Omental fat pad (tissue), 4 donors: ENCODE data around the gene CNTN4. TPM values are rescaled to one million over a fixed set of nuclear protein-coding genes. Genes with fewer than 3 reads are reported as not detected.

Experiments
- ATAC-seq: fragments of 150-250 bp; one replicate; pipeline ENCODE4 v1.9.1; 2016; ENCODE audit warnings: mild to moderate bottlenecking, moderate library complexity; ENCODE audit not compliant: low FRiP score
- DNase-seq: peaks from one replicate; pipeline ENCODE4 v3.0.0-alpha.2; 2019; ENCODE audit warnings: low spot score
- CTCF ChIP-seq, 3 donors: fragments of 450-650 bp; IDR thresholded peaks; one replicate each; pipeline ENCODE4 v1.5.1; 2016 to 2017; ENCODE audit warnings: antibody characterized with exemption in 3 of 3, mild to moderate bottlenecking in 3 of 3, moderate library complexity in 2 of 3
- total RNA-seq, 4 donors: library from RNA; depleted of rRNA; stranded (reverse); fragments of >200 nt; gene quantifications; one replicate each; pipeline ENCODE4 v1.1.0, GENCODE V29; 2016

CNTN4 gene
- total RNA-seq, 4 donors from 2014 or later, result 2.6 to 9.5 (median 7.2) TPM

GRCh38 chr3:3082234-3082924 is 983.7 kb downstream of the CNTN4 start:
- TF ChIP-seq CTCF (IDR thresholded peaks at IDR 0.05), result no peak
- ATAC-seq, result no peak
- no peak for DNase-seq

GRCh38 chr3:3084890-3085289 is 986.2 kb downstream of the CNTN4 start:
- no peak for DNase-seq
- TF ChIP-seq CTCF (IDR thresholded peaks at IDR 0.05), result no peak
- ATAC-seq, result no peak

GRCh38 chr3:3085782-3086181 is 987.1 kb downstream of the CNTN4 start:
- DNase-seq, result no peak
- no peak for TF ChIP-seq CTCF (IDR thresholded peaks at IDR 0.05)
- no peak for ATAC-seq

GRCh38 chr3:3086239-3086638 is 987.6 kb downstream of the CNTN4 start:
- no peak for ATAC-seq
- DNase-seq, result no peak
- TF ChIP-seq CTCF (IDR thresholded peaks at IDR 0.05), result no peak

GRCh38 chr3:3087279-3087678 is 988.6 kb downstream of the CNTN4 start:
- TF ChIP-seq CTCF (IDR thresholded peaks at IDR 0.05), result no peak
- no peak for ATAC-seq
- no peak for DNase-seq

GRCh38 chr3:3087716-3088465 is 989.2 kb downstream of the CNTN4 start:
- DNase-seq (no peak), ATAC-seq (no peak)
- TF ChIP-seq CTCF (IDR thresholded peaks at IDR 0.05), result no peak

- DNase-seq (no peak), ATAC-seq (no peak)
- TF ChIP-seq CTCF (IDR thresholded peaks at IDR 0.05), result no peak
Observed at GRCh38 chr3:3089017-3089416, 990.4 kb downstream of the CNTN4 start.
